Effector CD4-positive, alpha-beta T cell (primary cell): Measurements from ENCODE around the gene GUCY2D. TPM values are rescaled to one million over a fixed set of nuclear protein-coding genes. Genes with fewer than 3 reads are reported as not detected.
"Not testable (repeated sequence)": the region's sequence is repeated elsewhere in the genome, so short reads cannot be mapped to it uniquely, and the experiment has no call there.

Experiments
- DNase-seq: peaks from one replicate; pipeline ENCODE4 v3.0.0-alpha.2; 2020
- total RNA-seq: gene quantifications from one replicate; lab custom pipeline; 2026; lab: John Stamatoyannopoulos, UW

GUCY2D gene
- total RNA-seq, result not detected

GRCh38 chr17:8001976-8002720, at the start of gene GUCY2D:
Gene GUCY2D (plus strand): TSS chr17:8002615. CDS start chr17:8003048, 433 bp downstream.
- no peak for DNase-seq

- DNase-seq, result not testable (repeated sequence)
Measured at GRCh38 chr17:7953266-7953665, 49.1 kb upstream of the GUCY2D start.

DNA sequence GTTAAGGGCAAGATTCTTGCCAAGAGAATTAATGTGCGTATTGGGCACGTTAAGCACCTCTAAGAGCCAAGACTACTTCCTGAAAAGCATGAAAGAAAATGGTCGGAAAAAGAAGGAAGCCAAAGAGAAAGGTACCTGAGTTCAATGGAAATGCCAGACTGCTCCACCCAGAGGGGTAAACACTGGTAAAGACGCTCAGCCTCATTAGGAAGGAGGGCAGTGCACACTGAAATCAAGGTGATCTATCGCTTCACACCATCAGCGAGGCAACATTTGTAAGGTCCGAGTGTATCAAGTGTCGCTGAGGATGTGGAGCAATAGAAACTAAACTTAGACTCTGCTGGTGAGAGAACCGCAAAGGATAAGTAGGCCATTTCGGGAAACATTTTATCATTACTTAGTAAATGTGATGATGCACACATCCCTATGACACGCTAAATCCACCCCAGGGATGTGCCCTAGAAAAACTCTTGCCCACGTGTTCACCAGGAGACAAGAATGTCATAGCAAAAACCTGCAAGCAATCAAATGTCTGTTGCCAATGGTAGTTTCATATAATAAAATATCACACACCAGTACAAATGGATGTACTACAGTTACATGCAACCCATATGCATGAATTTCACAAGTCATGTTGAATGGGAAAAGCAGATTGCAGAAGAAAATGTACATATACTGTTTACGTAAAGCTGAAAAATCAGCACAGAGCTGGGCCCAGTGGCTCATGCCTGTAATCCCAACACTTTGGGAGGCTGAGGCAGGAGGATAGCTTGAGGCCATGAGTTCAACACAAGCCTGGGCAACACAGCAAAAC, 46.8 kb upstream of the GUCY2D start:
- no peak for DNase-seq

DNA sequence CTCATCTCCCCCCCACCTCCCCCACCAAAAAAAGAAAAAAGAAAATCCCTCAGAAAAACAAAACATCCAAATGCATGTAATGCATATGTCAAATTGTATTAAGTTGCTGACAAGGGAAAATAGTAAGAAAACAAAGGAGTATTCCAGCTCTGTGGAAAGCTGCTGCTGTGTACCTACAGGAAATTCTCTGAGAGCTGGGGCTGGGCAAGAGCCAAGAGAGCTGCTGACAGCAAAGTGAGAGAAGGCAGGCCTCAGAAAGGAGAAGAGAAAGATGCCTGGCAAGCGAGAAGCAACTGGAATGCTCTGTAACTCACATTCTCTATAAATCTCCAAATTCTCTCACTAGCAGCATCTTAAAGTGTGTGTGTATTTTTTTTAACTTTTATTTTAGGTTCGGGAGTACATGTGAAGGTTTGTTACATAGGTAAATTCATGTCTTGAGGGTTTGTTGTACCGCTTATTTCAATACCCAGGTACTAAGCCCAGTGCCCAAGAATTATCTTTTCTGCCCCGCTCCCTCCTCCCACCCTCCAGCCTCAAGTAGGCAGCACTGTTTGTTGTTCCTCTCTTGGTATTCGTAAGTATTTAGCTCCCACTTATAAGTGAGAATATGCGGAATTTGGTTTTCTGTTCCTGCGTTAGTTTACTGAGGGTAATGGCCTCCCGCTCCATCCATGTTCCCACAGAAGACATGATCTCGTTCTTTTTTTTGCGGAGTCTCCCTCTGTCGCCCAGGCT, 46.0 kb upstream of the GUCY2D start:
- no peak for DNase-seq

DNA sequence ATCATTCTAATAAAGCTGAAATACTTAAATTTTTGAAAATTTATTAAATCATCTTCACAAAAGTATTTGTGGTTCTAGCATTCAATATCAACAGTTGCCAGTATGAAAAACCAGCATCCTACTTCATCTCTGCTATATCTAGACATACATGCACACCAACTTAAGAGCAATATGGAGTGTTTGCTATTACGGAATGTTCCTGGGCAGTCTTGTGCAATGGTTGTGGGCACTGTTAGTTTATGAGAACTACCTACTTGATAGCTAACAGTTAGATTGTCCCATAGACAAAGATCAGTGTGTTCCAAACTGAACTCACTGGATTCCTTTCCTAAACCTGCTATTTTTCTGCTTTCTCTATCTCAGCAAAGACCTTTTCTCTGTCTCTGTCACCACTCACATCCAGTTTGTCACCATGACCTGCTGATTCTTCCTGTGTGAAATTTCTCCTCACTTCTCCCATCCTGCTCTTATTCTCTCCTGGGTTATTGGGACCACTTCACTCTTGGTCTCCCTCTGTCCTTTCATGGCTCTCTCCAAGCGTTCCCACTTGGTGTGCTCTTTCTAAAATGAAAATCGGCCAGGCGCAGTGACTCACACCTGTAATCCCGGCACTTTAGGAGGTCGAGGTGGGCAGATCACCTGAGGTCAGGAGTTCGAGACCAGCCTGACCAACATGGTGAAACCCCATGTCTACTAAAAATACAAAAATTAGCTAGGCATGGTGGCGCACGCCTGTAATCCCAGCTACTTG, 42.7 kb upstream of the GUCY2D start:
- DNase-seq, result no peak

DNA sequence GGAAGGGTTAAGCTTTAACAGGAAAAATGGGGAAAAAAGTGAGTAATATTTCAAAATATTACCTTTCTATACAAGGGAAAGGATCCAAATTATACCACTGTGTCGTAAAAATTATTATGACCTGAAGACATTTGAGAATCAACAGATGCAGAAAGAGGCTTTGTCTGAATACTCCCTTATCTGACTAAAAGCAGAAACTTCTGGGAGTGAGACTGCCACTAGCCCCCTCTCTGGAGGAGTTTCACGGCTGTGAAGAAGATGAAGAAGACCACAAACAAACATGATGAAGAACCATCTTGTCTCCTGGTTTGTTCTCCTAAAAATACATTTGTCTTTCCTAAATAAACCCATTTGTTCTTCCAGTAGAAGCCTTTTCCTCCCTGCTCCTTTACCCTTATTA, 41.0 kb upstream of the GUCY2D start:
- DNase-seq, result no peak

GRCh38 chr17:7967751-7968150, 34.7 kb upstream of the GUCY2D start:
- no peak for DNase-seq

- DNase-seq, result no peak
Measured at GRCh38 chr17:7969433-7969832, 33.0 kb upstream of the GUCY2D start.

DNA sequence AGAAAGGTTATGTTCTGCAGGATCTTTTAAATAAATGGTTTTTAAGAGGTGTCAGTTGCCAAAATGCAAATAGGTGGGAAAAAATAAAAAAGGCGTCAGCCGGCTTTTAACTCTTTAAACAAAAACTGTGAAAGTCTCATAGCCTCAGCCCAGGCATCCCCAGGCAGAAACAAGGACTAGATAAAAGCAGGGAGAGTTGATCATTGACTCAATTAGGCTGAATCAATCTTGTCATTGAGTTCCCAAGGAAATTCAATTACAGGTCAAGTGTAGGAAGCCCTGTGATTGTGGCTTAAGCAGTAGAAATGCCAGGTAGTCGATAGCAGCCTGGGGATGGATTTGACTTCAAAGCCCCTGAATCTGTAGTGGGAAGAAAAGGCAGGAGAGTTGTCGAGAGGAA, 30.8 kb upstream of the GUCY2D start:
- DNase-seq, result no peak

GRCh38 chr17:7972131-7972785, 30.2 kb upstream of the GUCY2D start:
- DNase-seq, result no peak

- no peak for DNase-seq
Measured at GRCh38 chr17:7974638-7975131, 27.7 kb upstream of the GUCY2D start.

- DNase-seq, result no peak
Measured at GRCh38 chr17:7977039-7977438, 25.4 kb upstream of the GUCY2D start.

- DNase-seq, result no peak
Measured at GRCh38 chr17:7977805-7978204, 24.6 kb upstream of the GUCY2D start.

GRCh38 chr17:7982173-7982572, 20.2 kb upstream of the GUCY2D start:
- DNase-seq, result no peak

DNA sequence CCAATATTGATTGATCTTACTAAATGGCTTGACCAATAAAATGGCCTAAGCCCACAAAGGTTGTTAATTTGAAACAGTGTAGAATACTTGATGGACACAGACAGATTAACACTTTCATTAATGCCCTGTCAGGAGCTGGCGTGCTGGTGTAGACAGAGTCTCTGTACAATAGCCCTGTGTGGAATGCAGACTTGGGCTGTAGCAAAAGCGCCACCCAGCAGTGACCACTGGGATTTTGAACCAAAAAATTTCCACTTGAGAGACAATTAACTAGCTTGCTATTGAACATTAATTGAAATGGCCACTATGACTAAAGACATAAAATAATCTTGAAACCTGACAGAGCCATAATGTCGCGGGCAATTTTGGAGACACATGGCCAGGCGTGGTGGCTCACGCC, 19.7 kb upstream of the GUCY2D start:
- DNase-seq, result no peak

- no peak for DNase-seq
Measured at GRCh38 chr17:7984904-7985303, 17.5 kb upstream of the GUCY2D start.

GRCh38 chr17:7987112-7987893, 15.1 kb upstream of the GUCY2D start:
- DNase-seq, result no peak

DNA sequence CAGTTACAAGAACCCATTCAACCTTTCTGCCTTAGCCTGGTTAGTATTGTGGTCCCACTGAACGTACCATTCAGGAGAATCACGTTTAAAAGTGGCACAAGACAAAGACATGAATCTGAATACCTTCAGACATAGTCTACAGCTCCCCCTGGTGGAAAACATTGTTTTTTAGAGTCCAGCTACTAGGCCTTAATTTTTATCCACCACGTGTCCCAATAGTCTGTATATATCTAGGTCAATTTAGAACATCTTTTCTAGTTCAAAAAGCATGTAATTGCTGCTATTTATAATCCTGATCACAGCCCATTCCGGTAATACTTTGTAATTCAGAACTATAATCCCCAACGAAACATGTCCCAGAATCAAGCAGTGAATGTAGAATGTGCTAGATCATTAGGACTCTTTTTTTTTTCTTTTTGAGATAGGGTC, 13.7 kb upstream of the GUCY2D start:
- peak; percentile 62 for DNase-seq

- DNase-seq, result peak; percentile 92
Measured at GRCh38 chr17:7989781-7990655, 12.4 kb upstream of the GUCY2D start.

GRCh38 chr17:7992516-7992915, 9.9 kb upstream of the GUCY2D start:
- no peak for DNase-seq
